PFSK-1 (cell line): Measurements from ENCODE around the gene SORCS3.

Experiments
- POLR2AphosphoS5 ChIP-seq: IDR thresholded peaks from 2 replicates; pipeline ENCODE4 v1.6.1; 2012; ENCODE audit warnings: low read depth, mild to moderate bottlenecking, control low read depth, low read length, moderate library complexity
- SIN3A ChIP-seq: IDR thresholded peaks from 2 replicates; pipeline ENCODE4 v1.6.1; 2012; ENCODE audit warnings: mild to moderate bottlenecking, low read length, moderate library complexity, borderline replicate concordance; ENCODE audit not compliant: insufficient read depth
- TAF1 ChIP-seq: IDR thresholded peaks from 2 replicates; pipeline ENCODE4 v1.6.1; 2012; ENCODE audit warnings: low read length, control low read depth, borderline replicate concordance; ENCODE audit not compliant: insufficient read depth
- TF ChIP-seq, protein P1 (sequence below), 2 experiments: IDR thresholded peaks; 2 replicates each; pipeline versions ENCODE4 v1.6.1 to v1.8.0; 2011 to 2012; ENCODE audit warnings: low read depth in 2 of 2, low read length in 2 of 2, control low read depth in 1 of 2, inconsistent platforms in 1 of 2, mild to moderate bottlenecking in 1 of 2, moderate library complexity in 1 of 2; ENCODE audit not compliant: insufficient read depth in 1 of 2

- TF ChIP-seq POLR2AphosphoS5 (no peak), SIN3A (no peak), TAF1 (no peak)
- TF ChIP-seq, protein P1, sequence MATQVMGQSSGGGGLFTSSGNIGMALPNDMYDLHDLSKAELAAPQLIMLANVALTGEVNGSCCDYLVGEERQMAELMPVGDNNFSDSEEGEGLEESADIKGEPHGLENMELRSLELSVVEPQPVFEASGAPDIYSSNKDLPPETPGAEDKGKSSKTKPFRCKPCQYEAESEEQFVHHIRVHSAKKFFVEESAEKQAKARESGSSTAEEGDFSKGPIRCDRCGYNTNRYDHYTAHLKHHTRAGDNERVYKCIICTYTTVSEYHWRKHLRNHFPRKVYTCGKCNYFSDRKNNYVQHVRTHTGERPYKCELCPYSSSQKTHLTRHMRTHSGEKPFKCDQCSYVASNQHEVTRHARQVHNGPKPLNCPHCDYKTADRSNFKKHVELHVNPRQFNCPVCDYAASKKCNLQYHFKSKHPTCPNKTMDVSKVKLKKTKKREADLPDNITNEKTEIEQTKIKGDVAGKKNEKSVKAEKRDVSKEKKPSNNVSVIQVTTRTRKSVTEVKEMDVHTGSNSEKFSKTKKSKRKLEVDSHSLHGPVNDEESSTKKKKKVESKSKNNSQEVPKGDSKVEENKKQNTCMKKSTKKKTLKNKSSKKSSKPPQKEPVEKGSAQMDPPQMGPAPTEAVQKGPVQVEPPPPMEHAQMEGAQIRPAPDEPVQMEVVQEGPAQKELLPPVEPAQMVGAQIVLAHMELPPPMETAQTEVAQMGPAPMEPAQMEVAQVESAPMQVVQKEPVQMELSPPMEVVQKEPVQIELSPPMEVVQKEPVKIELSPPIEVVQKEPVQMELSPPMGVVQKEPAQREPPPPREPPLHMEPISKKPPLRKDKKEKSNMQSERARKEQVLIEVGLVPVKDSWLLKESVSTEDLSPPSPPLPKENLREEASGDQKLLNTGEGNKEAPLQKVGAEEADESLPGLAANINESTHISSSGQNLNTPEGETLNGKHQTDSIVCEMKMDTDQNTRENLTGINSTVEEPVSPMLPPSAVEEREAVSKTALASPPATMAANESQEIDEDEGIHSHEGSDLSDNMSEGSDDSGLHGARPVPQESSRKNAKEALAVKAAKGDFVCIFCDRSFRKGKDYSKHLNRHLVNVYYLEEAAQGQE (IDR thresholded peaks at IDR 0.05; ENCODE audit: insufficient read depth in 1 of 2, low read depth in 2 of 2, low read length in 2 of 2): no peak
Observed at GRCh38 chr10:105075031-105075430, 433.9 kb downstream of the SORCS3 start.
